Activated T-cell treated with anti-CD3 and anti-CD28 coated beads, Interleukin-2, amount 50 U/mL, for 24 hours (primary cell): ENCODE measurements around the gene CAMK2D.

ENCODE experiments used
- DNase-seq: peaks from one replicate; pipeline ENCODE4 v3.0.0-alpha.2; 2020
- H3K27ac Mint-ChIP-seq: 2 replicates; pipeline ENCODE4 v1.8.0; 2020; ENCODE audit warnings: mild to moderate bottlenecking, mixed read lengths
- H3K27me3 Mint-ChIP-seq: 2 replicates; pipeline ENCODE4 v1.8.0; 2020; ENCODE audit warnings: mixed read lengths
- H3K36me3 Mint-ChIP-seq: 2 replicates; pipeline ENCODE4 v1.8.0; 2020; ENCODE audit warnings: low read depth, mixed read lengths
- H3K4me1 Mint-ChIP-seq: 2 replicates; pipeline ENCODE4 v1.8.0; 2020; ENCODE audit warnings: low read depth, mixed read lengths
- H3K4me3 Mint-ChIP-seq: 2 replicates; pipeline ENCODE4 v1.8.0; 2020; ENCODE audit warnings: mild to moderate bottlenecking, moderate library complexity, mixed read lengths
- H3K9me3 Mint-ChIP-seq: 2 replicates; pipeline ENCODE4 v1.8.0; 2020; ENCODE audit warnings: mixed read lengths

Gene CAMK2D

DNA sequence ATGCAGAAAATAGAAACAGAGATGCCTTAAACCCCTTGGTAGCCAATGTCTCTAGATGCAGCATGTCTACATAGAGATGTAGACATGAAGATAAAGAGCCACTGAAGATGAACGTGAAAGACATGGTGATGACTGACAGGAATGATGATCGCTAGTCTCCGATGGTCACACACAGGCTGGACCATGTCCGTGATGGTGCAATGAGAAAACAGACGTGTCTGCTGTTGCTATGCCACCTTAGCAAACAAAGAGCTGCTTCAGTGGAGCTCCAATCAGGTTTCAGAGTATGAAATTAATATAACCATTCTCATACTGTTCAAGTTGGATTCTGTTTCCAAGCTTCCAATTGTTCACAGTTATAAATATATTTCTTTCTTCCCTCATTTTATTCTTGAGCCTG is 256.5 kb downstream of the CAMK2D start:
- Mint-ChIP-seq H3K27ac (no peak overlapping the region), H3K4me1 (peaks cover 1% of the 10 kb centered on the region), H3K9me3 (no peaks in the 10 kb centered on the region), H3K4me3 (no peak overlapping the region), H3K27me3 (no peaks in the 10 kb centered on the region), H3K36me3 (peaks cover 87% of the 10 kb centered on the region)
- no peak for DNase-seq

DNA sequence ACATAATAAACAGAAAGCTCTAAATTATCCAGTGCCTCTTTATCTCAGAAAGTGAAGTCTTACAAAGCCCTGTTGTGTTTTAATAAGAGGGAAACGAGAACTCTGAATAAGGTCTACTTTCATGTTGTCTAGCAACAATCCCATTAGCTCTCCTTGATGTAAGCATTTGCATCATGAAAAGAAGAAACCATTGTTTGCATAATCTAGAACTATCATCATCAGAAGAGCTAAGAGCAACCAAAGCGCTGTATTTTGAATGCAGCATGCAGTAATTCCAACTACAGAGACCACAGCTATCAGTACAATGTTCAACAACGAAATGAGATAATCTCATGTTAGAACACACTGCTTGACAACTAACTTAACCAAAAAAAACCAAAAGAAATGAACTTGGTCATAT is 257.1 kb downstream of the CAMK2D start:
- Mint-ChIP-seq H3K27ac (no peak overlapping the region), H3K27me3 (no peaks in the 10 kb centered on the region), H3K36me3 (peaks cover 86% of the 10 kb centered on the region), H3K9me3 (no peaks in the 10 kb centered on the region), H3K4me1 (peaks cover 1% of the 10 kb centered on the region), H3K4me3 (no peak overlapping the region)
- DNase-seq = no peak

DNA sequence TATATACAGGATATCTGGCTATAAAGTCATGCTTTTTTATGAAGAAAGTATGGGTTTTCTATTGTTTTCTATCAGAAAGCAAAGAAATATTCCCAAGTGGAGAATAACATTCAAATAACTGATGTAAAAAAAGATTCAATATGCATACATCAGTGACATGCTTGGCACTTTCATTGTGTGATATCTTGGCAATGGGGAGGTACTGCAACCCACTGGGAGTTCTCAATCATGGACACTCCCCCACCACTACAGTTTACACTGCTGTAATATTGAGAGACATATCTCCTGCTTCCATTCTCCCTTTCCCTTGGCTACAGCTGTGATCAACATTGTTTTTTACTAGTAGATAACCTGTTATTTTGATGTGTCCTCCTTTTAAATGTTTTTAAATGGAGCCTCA is 257.8 kb downstream of the CAMK2D start:
- H3K27ac Mint-ChIP-seq = no peak overlapping the region
- no peak for DNase-seq
- no peaks in the 10 kb centered on the region for H3K9me3 Mint-ChIP-seq
- H3K36me3 Mint-ChIP-seq = peaks cover 86% of the 10 kb centered on the region
- peaks cover 1% of the 10 kb centered on the region for H3K4me1 Mint-ChIP-seq
- no peak overlapping the region for H3K4me3 Mint-ChIP-seq
- no peaks in the 10 kb centered on the region for H3K27me3 Mint-ChIP-seq

DNA sequence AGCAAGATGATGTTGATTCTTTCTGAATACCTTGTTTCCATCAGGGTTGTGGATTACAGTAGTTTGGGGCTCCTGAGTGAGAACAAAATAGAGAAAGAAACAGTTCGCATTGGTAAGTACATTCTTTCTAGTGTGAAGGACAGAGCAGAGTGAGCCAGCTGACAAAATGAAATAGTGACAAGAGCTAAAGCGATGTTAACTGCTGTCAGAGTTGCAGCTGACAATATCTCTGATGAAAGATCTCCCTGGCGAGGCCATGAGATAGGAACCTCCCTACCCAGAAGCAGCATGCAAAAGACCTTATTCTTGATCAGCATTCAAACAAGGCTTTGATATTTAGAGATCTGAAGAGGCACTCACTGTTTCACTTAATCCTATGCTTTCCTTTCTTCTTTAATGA is 258.6 kb downstream of the CAMK2D start:
- Mint-ChIP-seq H3K27ac (no peak overlapping the region), H3K4me3 (no peak overlapping the region), H3K36me3 (peaks cover 86% of the 10 kb centered on the region), H3K27me3 (no peaks in the 10 kb centered on the region), H3K9me3 (no peaks in the 10 kb centered on the region), H3K4me1 (peaks cover 1% of the 10 kb centered on the region)
- DNase-seq = no peak

DNA sequence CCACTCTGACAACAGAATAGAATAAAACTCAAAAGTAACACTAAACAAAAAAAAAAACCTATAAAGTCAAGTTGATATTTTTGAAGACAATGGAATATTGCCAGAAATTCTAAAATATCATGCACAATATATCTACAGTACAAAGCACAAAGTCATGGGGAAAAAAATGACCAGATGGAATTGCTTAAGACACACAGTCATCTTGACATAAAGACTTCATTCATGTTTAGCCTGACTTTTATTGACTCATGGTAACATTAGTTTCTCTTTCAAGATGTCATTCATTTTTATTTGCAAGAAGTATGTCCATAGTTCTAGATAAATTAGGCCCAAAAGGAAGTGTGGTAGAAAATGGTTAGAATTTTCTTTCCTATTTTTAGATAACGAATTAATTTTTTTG is 259.1 kb downstream of the CAMK2D start:
- H3K27ac Mint-ChIP-seq = no peak overlapping the region

DNA sequence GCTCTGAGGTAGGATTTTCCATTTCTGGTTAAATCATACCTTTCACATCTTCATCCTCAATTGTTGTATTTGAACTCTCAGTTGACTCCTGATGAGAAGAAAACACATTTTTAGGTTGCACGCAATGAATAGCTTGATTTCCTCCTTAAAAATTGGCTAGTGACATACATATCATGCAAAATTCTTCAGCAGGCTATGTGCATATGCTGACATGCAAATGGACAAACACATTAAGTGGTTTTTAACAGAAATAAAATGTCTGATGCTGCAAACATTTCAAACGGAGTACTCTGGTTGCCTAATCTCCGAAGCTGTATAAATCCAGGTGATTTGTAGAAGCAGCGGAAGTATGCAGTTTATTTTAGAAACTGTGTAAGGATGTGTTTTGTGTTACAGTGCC is 261.1 kb downstream of the CAMK2D start:
- H3K4me1 Mint-ChIP-seq = peaks cover 1% of the 10 kb centered on the region
- no peaks in the 10 kb centered on the region for H3K27me3 Mint-ChIP-seq
- H3K9me3 Mint-ChIP-seq = no peaks in the 10 kb centered on the region
- no peak overlapping the region for H3K4me3 Mint-ChIP-seq
- no peak for DNase-seq
- peaks cover 93% of the 10 kb centered on the region for H3K36me3 Mint-ChIP-seq
- no peak overlapping the region for H3K27ac Mint-ChIP-seq

More for the DNA sequence above, 259.1 kb downstream of the CAMK2D start:
- Mint-ChIP-seq H3K4me1 (peaks cover 1% of the 10 kb centered on the region), H3K4me3 (no peak overlapping the region), H3K9me3 (no peaks in the 10 kb centered on the region), H3K27me3 (no peaks in the 10 kb centered on the region), H3K36me3 (peaks cover 86% of the 10 kb centered on the region)
- no peak for DNase-seq

DNA sequence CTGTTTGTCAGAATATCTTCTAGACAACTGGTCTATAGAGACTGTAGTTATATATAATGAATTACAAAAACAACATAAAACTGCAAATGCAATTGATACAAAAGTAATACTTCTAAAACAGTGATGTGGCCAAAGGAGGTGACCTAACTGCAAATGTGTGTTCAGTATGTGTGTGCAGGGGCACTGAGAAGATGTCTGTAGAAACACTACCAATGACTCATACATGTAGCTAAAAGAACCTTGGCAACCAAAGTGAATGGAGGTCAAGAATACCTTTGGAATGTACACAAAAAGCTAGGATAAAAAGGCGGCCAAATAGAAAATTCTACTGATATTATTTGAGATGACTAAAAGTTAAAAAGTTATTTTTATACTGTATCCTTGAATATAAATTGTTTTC is 261.8 kb downstream of the CAMK2D start:
- Mint-ChIP-seq H3K27ac (no peak overlapping the region), H3K9me3 (no peaks in the 10 kb centered on the region), H3K27me3 (no peaks in the 10 kb centered on the region), H3K36me3 (peaks cover 93% of the 10 kb centered on the region), H3K4me1 (peaks cover 1% of the 10 kb centered on the region), H3K4me3 (no peak overlapping the region)
- no peak for DNase-seq

DNA sequence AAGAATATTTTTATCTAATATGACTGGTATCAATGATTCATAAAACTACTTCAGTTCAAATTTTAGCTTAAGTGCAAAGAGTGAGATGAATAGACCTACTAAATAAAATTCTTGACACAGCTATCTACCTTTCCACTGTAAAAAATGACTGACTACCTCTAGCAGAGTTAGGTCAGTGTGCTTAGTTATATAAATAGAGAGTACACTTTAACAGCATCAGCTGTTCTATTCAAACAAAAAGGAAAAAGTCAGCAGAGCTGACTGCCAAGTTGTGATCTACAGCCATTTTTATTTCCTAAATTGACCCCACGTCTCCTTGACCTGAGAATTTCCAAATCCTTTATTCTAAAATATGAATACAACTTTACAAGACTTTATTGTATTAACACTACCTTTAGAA is 262.4 kb downstream of the CAMK2D start:
- no peak for DNase-seq
- no peaks in the 10 kb centered on the region for H3K27me3 Mint-ChIP-seq
- H3K36me3 Mint-ChIP-seq = peaks cover 91% of the 10 kb centered on the region
- no peak overlapping the region for H3K4me3 Mint-ChIP-seq
- H3K4me1 Mint-ChIP-seq = peaks cover 1% of the 10 kb centered on the region
- H3K9me3 Mint-ChIP-seq = no peaks in the 10 kb centered on the region
- no peak overlapping the region for H3K27ac Mint-ChIP-seq

DNA sequence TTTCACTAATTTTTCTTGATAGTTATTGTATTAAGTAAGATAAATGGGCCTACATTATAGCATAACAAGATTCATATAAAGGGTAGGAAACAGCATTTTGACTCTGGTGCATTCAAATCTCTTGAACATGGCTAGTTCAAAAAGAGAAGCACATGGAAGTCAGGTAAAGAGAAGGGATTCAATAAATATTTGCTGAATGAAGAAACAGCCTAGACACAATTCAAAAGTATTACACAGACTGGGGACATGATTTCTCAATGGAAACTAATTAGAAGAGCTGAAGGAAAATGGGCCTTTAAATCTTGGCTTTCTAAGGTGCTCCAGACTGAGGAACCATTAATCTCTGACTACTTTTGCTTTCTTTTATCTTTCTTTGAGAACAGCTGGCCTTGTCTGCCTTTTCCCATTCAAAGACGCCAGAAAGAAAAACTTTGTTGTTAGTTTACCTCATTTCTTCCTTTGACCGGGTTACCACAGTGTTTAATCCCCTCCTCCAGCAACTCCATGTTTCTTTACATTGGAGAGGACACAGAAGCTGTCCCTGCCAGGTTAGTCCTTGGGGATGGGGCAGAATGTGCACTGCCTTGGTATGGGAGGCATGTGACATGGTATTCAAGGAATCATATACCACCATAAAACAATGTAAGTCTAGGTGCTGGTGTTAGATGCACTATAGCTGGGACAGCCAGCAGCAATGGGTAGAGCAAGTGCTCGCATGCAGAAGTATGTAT is 264.2 kb downstream of the CAMK2D start:
- no peak overlapping the region for H3K4me3 Mint-ChIP-seq
- H3K27me3 Mint-ChIP-seq = no peaks in the 10 kb centered on the region
- no peak for DNase-seq
- no peak overlapping the region for H3K27ac Mint-ChIP-seq
- H3K4me1 Mint-ChIP-seq = no peaks in the 10 kb centered on the region
- no peaks in the 10 kb centered on the region for H3K9me3 Mint-ChIP-seq
- peaks cover 77% of the 10 kb centered on the region for H3K36me3 Mint-ChIP-seq

DNA sequence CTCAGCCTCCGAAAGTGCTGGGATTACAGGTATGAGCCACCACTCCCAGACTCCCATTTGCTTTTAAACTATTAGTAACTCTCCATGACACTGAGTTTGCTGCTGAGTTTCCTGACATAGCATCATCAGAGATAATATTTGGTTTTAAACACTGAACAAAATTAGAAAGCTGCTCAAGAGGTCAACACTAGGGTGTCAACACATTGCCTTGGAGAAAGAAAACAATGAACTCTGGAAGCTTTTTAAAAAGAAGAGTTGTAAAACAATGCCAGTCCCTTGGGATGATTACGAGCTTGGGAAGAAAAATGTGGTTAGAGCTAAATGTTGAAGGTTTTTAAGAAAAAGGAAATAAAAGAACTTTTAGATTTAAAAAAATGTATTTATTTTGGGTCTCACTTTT is 264.8 kb downstream of the CAMK2D start:
- no peak overlapping the region for H3K4me3 Mint-ChIP-seq
- no peak for DNase-seq
- H3K4me1 Mint-ChIP-seq = no peaks in the 10 kb centered on the region
- peaks cover 74% of the 10 kb centered on the region for H3K36me3 Mint-ChIP-seq
- no peaks in the 10 kb centered on the region for H3K9me3 Mint-ChIP-seq
- no peak overlapping the region for H3K27ac Mint-ChIP-seq
- H3K27me3 Mint-ChIP-seq = no peaks in the 10 kb centered on the region

DNA sequence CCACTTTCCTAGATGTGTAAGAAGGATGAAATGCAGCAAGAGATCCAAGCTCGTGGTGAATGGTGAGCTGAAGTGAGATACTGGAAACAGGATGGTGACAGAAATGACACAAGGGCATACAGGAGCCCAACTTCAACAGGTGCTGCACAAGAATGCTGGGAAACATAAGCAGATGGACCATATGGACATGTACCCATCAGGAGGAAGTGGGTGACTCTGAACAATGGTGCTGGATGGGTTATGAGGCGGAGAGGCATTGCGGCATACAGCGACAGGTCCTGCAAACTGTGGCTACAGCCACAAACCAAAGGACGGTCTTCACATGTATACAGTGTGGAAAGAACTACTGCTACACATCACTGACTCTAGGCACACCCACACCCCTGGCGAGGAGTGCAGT is 265.7 kb downstream of the CAMK2D start:
- Mint-ChIP-seq H3K27ac (no peak overlapping the region), H3K36me3 (peaks cover 69% of the 10 kb centered on the region), H3K27me3 (no peaks in the 10 kb centered on the region), H3K9me3 (no peaks in the 10 kb centered on the region), H3K4me1 (no peaks in the 10 kb centered on the region), H3K4me3 (no peak overlapping the region)
- DNase-seq = no peak

DNA sequence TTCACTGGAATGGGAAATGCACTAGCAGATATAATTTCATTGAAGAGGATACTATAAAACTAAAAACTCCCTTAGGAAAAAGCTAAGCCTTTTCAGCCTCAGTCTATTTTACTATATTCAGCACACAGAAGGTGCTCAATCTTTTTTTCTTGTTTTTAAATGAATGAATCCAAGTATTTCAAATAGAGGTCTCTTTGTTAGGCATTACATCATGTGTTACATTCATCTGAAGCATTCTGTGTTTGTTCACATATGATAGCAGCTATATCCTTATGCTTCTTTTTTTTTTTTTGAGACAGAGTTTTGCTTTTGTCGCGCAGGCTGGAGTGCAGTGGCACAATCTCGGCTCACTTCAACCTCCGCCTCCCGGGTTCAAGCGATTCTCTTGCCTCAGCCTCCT is 278.4 kb downstream of the CAMK2D start:
- Mint-ChIP-seq H3K27me3 (no peaks in the 10 kb centered on the region), H3K36me3 (peaks cover 85% of the 10 kb centered on the region), H3K4me3 (no peak overlapping the region), H3K27ac (no peak overlapping the region), H3K9me3 (peaks cover 9% of the 10 kb centered on the region), H3K4me1 (peaks cover 10% of the 10 kb centered on the region)
- DNase-seq = no peak

DNA sequence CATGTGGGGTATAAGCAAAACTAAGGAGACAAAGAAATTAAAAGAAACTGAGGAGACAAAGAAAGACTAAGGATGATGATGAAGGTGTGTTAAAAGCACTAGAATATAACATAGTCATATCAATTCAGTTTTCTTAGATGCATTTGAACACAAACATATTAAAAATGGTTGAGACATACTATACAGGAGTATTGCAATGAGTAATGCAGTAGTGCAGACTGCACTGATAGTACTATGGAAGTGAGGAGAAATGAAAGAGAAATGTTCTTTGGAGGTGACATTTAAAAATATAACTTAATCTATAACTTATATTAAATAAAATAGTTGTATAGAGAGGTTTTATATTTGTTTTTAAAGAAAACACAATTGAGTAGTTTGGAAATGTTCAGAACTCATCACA is 279.2 kb downstream of the CAMK2D start:
- Mint-ChIP-seq H3K9me3 (peaks cover 11% of the 10 kb centered on the region), H3K4me1 (peaks cover 11% of the 10 kb centered on the region), H3K36me3 (peaks cover 92% of the 10 kb centered on the region), H3K4me3 (no peak overlapping the region), H3K27me3 (no peaks in the 10 kb centered on the region), H3K27ac (no peak overlapping the region)
- no peak for DNase-seq

DNA sequence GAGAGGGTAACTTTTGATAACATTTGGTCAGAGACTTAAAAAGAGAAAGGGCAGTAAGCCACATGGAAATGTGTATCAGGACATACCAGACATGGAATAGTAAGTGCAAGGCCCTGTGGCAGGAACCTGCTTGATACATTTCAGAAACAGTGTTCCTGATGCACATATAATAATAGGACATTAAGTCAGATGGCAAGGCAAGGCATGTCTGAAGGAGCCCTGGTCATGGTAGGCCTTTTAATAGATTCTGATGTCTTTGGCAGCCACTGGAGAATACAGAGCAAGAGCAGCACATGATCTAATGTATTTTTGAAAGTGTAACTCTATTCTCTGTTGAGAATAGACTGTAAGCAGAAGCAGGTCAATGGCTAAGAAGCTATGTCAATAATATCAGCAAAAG is 279.7 kb downstream of the CAMK2D start:
- no peak for DNase-seq
- H3K4me1 Mint-ChIP-seq = peaks cover 15% of the 10 kb centered on the region
- H3K27me3 Mint-ChIP-seq = no peaks in the 10 kb centered on the region
- H3K27ac Mint-ChIP-seq = no peak overlapping the region
- H3K9me3 Mint-ChIP-seq = peaks cover 14% of the 10 kb centered on the region
- H3K36me3 Mint-ChIP-seq = peaks cover 94% of the 10 kb centered on the region
- no peak overlapping the region for H3K4me3 Mint-ChIP-seq

DNA sequence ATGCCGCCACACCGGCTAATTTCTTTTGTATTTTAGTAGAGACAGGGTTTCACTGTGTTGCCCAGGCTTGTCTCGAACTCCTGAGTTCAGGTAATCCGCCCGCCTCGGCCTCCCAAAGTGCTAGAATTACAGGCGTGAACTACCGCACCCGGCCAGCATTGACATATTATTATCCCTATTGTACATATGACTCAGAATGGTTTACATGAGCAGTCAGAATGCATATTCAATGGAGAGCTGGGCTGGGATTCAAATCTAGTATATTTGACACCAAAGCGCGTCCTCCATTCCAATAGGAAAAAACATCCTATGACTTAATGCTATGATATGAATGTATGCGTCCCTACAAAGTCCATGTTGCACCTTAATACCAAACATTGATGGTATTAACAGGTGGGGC is 281.4 kb downstream of the CAMK2D start:
- Mint-ChIP-seq H3K27ac (no peak overlapping the region), H3K9me3 (peaks cover 27% of the 10 kb centered on the region), H3K36me3 (peaks cover 93% of the 10 kb centered on the region), H3K27me3 (no peaks in the 10 kb centered on the region), H3K4me3 (no peak overlapping the region), H3K4me1 (peaks cover 31% of the 10 kb centered on the region)
- no peak for DNase-seq

DNA sequence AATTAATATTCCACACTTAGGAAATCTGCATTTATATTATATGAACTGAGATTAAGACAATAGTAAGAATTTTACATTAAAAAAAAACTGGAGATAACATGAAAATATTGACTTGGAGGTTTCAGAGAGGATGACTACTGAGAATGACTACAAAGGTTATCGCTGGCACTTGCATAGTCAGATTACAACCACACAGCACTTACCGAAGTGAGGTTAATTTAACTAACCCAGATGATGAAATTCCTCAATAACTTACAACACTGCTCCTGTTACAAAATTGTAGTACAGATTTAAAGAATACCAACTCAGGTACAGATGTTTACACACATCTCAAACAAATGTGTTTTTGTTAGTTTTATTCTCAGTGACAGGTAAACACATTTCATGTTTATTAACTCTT is 283.5 kb downstream of the CAMK2D start:
- Mint-ChIP-seq H3K9me3 (peaks cover 27% of the 10 kb centered on the region), H3K36me3 (peaks cover 88% of the 10 kb centered on the region), H3K27me3 (no peaks in the 10 kb centered on the region), H3K4me3 (no peak overlapping the region), H3K4me1 (peaks cover 48% of the 10 kb centered on the region), H3K27ac (peak overlapping the region; percentile 72)
- no peak for DNase-seq
